Activated T-cell treated with anti-CD3 and anti-CD28 coated beads for 1 hour (primary cell): ENCODE measurements around the gene MYB.

ENCODE experiments used
- DNase-seq: peaks from one replicate; pipeline ENCODE4 v3.0.0-alpha.2; 2020; ENCODE audit warnings: low read depth

The MYB gene

GRCh38 chr6:135189344-135189743 is 8.2 kb downstream of the MYB start:
- no peak for DNase-seq

GRCh38 chr6:135191508-135192255 is 10.6 kb downstream of the MYB start:
- DNase-seq = no peak

- no peak for DNase-seq
Measured at GRCh38 chr6:135192256-135193174, 11.4 kb downstream of the MYB start.

- DNase-seq = no peak
Measured at GRCh38 chr6:135193221-135193620, 12.1 kb downstream of the MYB start.

GRCh38 chr6:135195041-135195440 is 13.9 kb downstream of the MYB start:
- DNase-seq = no peak

- DNase-seq = no peak
Measured at GRCh38 chr6:135195522-135195921, 14.4 kb downstream of the MYB start.

GRCh38 chr6:135196739-135197510 is 15.8 kb downstream of the MYB start:
- DNase-seq = no peak

GRCh38 chr6:135202836-135203235 is 21.7 kb downstream of the MYB start:
- no peak for DNase-seq

GRCh38 chr6:135204951-135205350 is 23.8 kb downstream of the MYB start:
- DNase-seq = no peak

- DNase-seq = no peak
Measured at GRCh38 chr6:135209803-135210202, 28.7 kb downstream of the MYB start.

GRCh38 chr6:135210632-135211305 is 29.7 kb downstream of the MYB start:
- no peak for DNase-seq

GRCh38 chr6:135211306-135211702 is 30.2 kb downstream of the MYB start:
- DNase-seq = no peak

GRCh38 chr6:135212020-135212806 is 31.1 kb downstream of the MYB start:
- no peak for DNase-seq

GRCh38 chr6:135212935-135213334 is 31.8 kb downstream of the MYB start:
- no peak for DNase-seq

GRCh38 chr6:135213616-135214015 is 32.5 kb downstream of the MYB start:
- DNase-seq = no peak

- DNase-seq = no peak
Measured at GRCh38 chr6:135215160-135215559, 34.1 kb downstream of the MYB start.

- no peak for DNase-seq
Measured at GRCh38 chr6:135215563-135215962, 34.5 kb downstream of the MYB start.

GRCh38 chr6:135217663-135218062 is 36.6 kb downstream of the MYB start:
- no peak for DNase-seq

- no peak for DNase-seq
Measured at GRCh38 chr6:135219346-135219745, 38.2 kb downstream of the MYB start.

- DNase-seq = no peak
Measured at GRCh38 chr6:135221042-135221441, 39.9 kb downstream of the MYB start.

GRCh38 chr6:135221505-135221904 is 40.4 kb downstream of the MYB start:
- DNase-seq = no peak
